RWPE1 (cell line): ENCODE data around the gene POPDC2.

Experiments
- CTCF ChIA-PET: fragments of 350-600 bp; sonication (Branson Sonifier 250); formaldehyde crosslinking; extraction: SDS; loops from one replicate; lab custom pipeline; 2021; lab: Yijun Ruan, JAX
- POLR2A ChIA-PET: fragments of 400-600 bp; formaldehyde crosslinking; extraction: SDS; loops from one replicate; lab custom pipeline; 2020; ENCODE audit warnings: antibody characterized with exemption; ENCODE audit not compliant: low non-redundant PET; lab: Yijun Ruan, JAX
- DNase-seq: peaks from one replicate; pipeline ENCODE4 v3.0.0; 2012; ENCODE audit warnings: low spot score
- H3K27ac ChIP-seq: fragments of 450-650 bp; 2 replicates; pipeline ENCODE4 v1.5.1; 2017
- CTCF ChIP-seq: fragments of 450-650 bp; conservative IDR thresholded peaks from 2 replicates; pipeline ENCODE4 v1.5.1; 2017; ENCODE audit warnings: low read depth, mild to moderate bottlenecking

The POPDC2 gene

DNA sequence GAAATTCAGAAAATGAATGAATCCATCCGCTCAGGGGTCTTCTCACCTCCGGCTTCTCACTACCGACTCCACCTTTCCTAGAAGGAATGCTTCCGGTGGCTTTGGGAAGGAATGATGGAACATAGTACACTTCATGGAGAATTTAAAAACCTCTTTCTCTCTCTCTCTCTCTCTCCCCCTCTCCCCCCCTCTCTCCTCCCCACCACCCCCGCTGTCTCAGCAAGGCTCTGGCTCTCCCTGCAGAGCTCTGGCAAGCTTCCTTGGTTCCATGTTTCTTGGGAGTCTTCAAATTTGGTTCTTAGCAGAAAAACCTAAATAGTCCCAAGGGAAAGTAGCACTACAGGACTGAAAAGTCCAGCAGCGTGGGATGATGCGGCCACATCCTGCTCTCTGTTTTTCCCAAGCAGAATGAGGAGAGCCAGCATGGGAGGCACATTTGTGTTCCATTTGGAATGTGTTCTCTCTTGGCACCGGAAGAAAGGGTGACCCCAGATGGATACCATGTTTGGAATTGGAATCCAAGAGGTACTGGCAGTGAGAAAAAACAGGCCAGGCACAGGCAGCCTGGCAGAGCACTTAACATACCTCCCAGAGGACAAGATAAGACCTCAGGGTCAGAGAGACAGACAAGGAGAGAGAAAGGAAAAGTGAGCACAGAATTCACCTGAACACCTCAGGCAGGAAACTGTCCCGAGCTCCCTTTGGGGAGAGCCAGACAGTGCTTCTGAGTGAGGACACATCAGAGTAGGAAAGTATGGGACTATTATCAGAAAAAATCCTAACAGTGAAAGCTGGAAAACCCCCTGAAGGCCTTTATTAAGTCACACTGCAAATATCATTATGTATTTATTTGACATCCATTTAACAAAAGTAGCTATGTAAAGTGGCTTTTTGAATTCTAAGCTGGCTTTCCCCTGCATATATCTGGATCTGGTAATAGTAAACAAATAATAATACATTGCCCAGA is at the start of gene POPDC2:
POPDC2 (minus strand) TSS at position 116 of the 967 bp plus-strand sequence. CDS start 166 bp downstream, outside the sequence.
- no peak within 1 kb of the TSS for H3K27ac ChIP-seq
- POLR2A ChIA-PET: interaction anchor here (0.6 kb wide), 1 partner anchor 68 kb away, joined by 4 read pairs; no protein-coding TSS in a partner anchor

DNA sequence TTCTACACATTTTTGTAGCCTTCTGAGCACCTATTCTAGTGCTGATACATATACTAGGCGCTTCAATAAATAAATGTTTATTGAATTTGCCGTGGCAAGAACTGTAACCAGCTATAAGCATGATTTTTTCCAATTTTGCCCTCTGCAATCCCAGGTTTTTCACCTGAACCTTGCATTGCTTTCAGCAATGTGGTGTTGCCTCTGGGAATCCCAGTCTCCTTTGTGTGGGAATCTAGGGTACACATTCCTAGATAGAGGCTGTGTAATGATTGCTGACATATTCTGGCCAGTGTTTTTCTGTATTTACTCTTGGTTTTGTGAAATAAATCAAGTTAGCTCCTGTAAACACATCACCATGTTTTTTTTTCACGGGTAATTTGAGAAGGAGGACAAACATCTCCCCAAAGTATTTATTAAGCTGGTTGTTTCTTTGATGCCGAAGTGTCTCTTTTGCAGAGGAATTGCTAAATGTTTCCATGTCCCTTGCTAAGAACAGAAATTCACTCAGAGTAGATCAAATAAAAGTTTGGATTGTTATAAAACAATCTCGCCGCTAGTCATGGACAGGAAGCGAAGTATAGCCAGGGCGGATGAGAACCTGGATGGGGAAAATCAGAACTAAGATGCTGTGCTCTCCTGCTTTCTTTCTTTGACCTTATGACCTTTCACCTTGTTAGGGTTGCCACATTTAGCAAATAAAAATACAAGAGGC is 43.6 kb upstream of the POPDC2 start:
- CTCF ChIA-PET: no interaction called here
- POLR2A ChIA-PET: no interaction called here
- no peak overlapping the region for H3K27ac ChIP-seq
- TF ChIP-seq CTCF: no peak
- no peak for DNase-seq

More for the DNA sequence above, at the start of gene POPDC2:
- CTCF ChIA-PET: interaction anchor here (0.6 kb wide), 1 partner anchor 280 kb away, joined by 3 read pairs; no protein-coding TSS in a partner anchor
- TF ChIP-seq CTCF: no peak
- no peak for DNase-seq

- DNase-seq: peak; percentile 91
- POLR2A ChIA-PET: no interaction called here
- H3K27ac ChIP-seq: no peak within 1 kb of the TSS
- no peak for TF ChIP-seq CTCF
- CTCF ChIA-PET: interaction anchor here (0.7 kb wide), 1 partner anchor 332 kb away, joined by 3 read pairs; no protein-coding TSS in a partner anchor
Observed at GRCh38 chr3:119702530-119703527, 42.4 kb upstream of the POPDC2 start, which contains the start of gene CFAP91. TSS of gene CFAP91 (plus strand) at chr3:119703022. CDS start at chr3:119703099, 77 bp downstream.

DNA sequence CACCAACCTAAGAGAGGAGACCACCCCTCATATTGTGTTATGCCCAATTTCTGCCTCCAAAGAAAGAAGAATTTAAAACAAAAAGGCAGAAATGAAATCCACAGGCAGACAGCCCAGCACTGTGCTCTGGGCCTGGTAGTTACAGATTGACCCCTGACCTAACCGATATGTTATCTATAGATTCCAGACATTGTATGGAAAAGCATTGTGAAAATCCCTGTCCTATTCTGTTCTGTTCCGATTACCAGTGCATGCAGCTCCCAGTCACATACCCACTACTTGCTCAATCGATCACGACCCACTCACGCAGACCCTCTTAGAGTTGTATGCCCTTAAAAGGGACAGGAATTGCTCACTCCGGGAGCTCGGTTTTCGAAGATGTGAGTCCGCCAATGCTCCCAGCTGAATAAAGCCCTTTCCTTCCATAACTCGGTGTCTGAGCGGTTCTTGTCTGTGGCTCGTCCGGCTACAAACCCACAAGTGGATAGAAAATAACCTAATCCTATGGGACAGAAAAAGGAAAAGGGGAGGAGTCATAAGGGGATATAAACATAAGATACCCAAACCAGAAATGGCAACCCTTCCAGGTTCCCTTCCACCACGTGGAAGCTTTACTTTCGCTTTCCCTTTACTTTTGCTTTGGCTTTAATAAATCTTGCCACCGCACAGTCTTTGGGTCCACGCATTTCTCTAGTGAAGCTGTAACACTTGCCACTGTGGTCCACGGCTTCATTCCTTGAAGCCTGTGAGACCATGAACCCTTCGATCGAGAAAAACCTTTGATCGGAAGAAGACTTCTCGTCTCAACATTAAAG is 40.7 kb upstream of the POPDC2 start:
- ChIA-PET CTCF (interaction anchor here (0.7 kb wide), 1 partner anchor 10 kb away, joined by 4 read pairs; no protein-coding TSS in a partner anchor), POLR2A (no interaction called here)
- H3K27ac ChIP-seq: no peak overlapping the region
- no peak for TF ChIP-seq CTCF
- DNase-seq: no peak

DNA sequence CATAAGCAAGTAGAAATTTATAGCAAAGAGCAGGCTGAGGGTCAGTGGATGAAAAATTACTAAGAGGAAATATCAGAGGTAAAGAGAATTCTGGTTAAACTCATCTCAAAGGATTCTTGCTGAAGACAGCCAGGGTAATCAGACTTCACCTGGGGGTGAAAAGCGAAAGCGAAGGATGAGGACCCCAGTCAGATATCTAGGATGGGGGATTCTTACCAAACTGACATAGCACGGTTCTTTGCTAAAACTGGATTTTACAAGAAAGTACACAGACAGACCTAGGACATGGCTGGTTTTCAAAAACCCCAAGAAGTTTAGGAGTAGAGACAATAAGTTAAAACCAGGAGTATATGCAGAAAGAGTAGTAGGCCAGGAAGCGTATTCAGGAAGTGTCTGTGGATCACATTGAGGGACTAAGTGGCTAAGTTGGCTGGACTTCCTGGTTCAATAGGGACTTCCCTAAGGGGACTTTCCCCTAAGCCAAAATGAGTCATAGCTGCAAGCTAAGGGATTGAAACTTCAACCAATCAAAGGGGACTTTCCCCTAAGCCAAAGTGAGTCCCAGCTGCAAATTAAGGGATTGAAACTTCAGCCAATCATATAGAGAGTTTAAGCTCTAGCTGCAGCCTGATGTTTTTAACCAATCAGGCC is 40.0 kb upstream of the POPDC2 start:
- CTCF ChIA-PET: interaction anchor here (0.7 kb wide), 1 partner anchor 10 kb away, joined by 4 read pairs; no protein-coding TSS in a partner anchor
- no peak for DNase-seq
- no peak overlapping the region for H3K27ac ChIP-seq
- TF ChIP-seq CTCF: no peak
- POLR2A ChIA-PET: no interaction called here
